Activated CD8-positive, alpha-beta memory T cell treated with anti-CD3 and anti-CD28 coated beads for 36 hours (primary cell): Measurements from ENCODE around the gene IMP3. TPM values are rescaled to one million over a fixed set of nuclear protein-coding genes. Genes with fewer than 3 reads are reported as not detected.
"Not testable (repeated sequence)": the region's sequence is repeated elsewhere in the genome, so short reads cannot be mapped to it uniquely, and the experiment has no call there.

Experiments
- CTCF ChIA-PET: fragments of 350-600 bp; sonication (Branson Sonifier 250); formaldehyde crosslinking; loops from one replicate; lab custom pipeline; 2021; ENCODE audit warnings: antibody characterized with exemption; lab: Charles Lee
- POLR2A ChIA-PET: fragments of 350-600 bp; sonication (Branson Sonifier 250); formaldehyde crosslinking; loops from one replicate; lab custom pipeline; 2021; ENCODE audit warnings: antibody characterized with exemption; lab: Charles Lee
- total RNA-seq, 2 experiments: library from RNA; stranded (reverse); gene quantifications; one replicate each; pipeline ENCODE4 v1.2.3, GENCODE V29; 2021

IMP3 gene
- 100 to 1,000 TPM; 127 to 132 TPM for total RNA-seq

GRCh38 chr15:75639709-75640482 lies at the start of gene IMP3:
Gene IMP3 (minus strand): TSS chr15:75640224. CDS start chr15:75640168, 56 bp downstream.
- POLR2A ChIA-PET, result interaction anchor here (0.7 to 4.3 kb wide), 10 partner anchors 11 to 1024 kb away, joined by 3 to 73 read pairs (median 6); partner anchors contain the start of genes MAN2C1, PTPN9, SIN3A and SNUPN
- CTCF ChIA-PET, result interaction anchor here (0.8 to 5.5 kb wide), 9 partner anchors 12 to 272 kb away, joined by 3 to 25 read pairs (median 6); partner anchors contain the start of genes MAN2C1, SNUPN and UBE2Q2

DNA sequence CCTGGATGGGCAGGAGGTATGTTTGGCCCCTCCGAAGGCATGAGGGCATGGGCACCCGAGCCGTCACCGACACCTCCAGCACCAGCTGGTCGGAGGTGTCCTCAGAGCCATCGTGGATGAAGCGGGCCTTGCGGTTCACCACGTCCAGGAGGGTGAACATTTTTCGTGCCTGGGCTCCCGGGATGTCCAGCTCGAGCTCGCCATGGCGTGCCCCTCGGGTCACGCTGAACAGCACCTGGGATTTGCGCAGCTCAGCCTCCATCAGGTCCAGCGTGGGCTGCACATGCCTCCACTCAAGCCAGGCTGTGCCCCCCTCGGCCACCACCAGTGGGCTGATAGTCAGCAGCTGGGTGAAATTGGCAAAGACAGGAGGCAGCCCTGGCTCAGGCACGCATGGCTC lies 49.4 kb upstream of the IMP3 start:
- CTCF ChIA-PET, POLR2A ChIA-PET: not testable (repeated sequence)

DNA sequence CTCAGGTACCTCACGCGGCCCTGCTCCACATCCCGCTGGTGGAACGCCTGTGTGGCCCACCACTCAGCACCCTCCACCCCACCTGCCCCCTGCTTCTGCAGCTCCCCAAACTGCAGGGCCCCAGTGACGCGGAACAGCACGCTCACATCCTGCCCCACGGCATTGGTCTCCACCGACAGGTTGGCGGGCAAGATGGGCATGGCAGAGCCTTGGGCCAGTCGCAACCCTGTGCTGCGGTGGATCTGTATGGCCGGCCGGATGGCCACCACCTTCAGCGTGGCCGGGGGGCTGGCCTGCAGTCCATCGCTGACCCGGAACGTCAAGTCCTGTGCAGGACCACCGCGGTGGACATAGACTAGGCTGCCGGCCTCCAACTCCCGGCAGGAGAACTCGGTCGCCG lies 48.8 kb upstream of the IMP3 start:
- POLR2A ChIA-PET, result no interaction called here
- CTCF ChIA-PET, result no interaction called here

- ChIA-PET CTCF (no interaction called here), POLR2A (no interaction called here)
Observed at GRCh38 chr15:75688278-75688557, 48.2 kb upstream of the IMP3 start.

DNA sequence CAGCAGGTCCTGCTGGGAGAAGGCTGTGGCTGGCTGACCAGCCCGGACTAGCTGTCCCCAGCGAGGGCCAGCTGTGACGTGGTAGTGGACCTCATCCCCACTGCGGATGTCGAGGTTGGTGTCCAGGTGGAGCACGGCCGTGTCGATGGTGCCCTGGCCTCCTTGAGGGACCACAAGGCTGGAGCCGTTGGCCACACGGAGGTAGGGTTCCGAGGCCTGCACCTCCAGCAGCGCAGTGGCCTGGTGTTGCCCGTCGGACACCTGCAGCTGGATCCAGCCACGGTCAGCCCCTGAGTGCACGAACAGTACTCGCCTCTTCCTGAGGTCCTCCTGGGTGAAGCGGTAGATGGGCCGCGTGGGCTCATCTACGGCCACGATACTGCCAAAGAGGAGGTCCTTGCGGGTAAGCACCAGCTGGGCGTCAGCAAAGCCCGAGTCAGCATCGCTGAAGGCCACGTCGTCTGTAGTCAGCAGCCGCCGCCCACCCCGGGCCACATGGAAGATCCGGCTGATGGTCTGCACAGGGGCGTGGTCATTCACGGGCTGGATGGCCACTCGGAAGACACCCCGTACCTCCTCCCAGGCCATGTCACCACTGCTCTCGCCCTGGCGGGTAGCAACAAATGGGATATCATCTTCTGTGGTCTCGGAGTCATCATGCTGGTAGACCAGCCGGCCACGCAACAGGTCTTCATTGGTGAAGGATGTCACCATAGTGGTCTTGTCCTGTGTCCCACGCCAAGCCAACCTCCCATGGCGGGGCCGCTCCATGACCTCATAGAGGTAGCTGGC lies 47.7 kb upstream of the IMP3 start:
- CTCF ChIA-PET, result no interaction called here
- POLR2A ChIA-PET, result no interaction called here

DNA sequence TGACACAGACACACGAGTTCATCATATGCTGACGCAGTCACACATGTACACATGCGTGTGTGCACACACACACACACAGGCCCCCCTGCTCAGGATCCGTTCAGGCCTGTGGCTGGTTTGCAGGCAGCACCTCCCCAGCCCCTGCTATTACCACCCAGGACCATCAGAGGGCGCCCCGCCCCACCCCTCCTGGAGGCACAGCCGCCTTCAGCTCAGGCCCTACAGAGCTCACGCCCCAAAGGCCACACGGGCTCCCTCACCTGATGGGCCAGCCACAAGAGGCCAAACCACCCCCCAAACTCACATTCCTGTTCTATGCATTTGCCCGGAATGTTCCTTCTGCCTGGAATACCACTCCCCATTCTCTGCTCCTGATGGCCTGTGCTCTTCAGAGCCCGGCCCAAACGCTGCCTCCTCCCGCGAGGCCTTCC lies 46.2 kb upstream of the IMP3 start:
- CTCF ChIA-PET, result interaction anchor here (0.9 to 1.6 kb wide), 4 partner anchors 11 to 116 kb away, joined by 3 to 4 read pairs (median 4); partner anchors contain the start of gene SNX33
- POLR2A ChIA-PET, result not testable (repeated sequence)

DNA sequence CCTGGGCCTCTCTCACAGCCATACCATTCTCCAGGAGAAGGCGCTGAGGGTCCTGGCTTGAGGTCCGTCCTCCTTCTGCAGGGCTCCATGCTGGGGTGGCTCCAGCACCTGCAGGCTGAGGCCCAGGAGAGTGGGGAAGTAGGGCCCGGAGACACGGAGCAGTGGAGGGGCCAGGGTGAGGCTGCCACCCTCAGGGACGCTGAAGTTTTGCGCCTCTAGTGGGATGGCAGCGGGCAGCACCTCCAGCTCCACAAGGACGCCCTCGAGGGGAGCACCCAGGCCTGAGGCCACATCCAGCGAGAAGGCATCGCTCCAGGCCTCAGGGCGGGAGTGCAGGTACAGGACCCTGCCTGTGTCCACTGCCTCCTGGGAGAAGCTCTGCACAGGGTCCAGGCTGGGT lies 45.2 kb upstream of the IMP3 start:
- ChIA-PET CTCF (interaction anchor here (1.2 to 1.6 kb wide), 4 partner anchors 34 to 117 kb away, joined by 3 to 4 read pairs (median 4); partner anchors contain the start of gene SNX33), POLR2A (no interaction called here)

- CTCF ChIA-PET, result interaction anchor here (0.7 to 1.6 kb wide), 4 partner anchors 44 to 176 kb away, joined by 3 to 4 read pairs (median 4); no protein-coding TSS in a partner anchor
- POLR2A ChIA-PET, result no interaction called here
Observed at GRCh38 chr15:75684648-75685047, 44.6 kb upstream of the IMP3 start.

DNA sequence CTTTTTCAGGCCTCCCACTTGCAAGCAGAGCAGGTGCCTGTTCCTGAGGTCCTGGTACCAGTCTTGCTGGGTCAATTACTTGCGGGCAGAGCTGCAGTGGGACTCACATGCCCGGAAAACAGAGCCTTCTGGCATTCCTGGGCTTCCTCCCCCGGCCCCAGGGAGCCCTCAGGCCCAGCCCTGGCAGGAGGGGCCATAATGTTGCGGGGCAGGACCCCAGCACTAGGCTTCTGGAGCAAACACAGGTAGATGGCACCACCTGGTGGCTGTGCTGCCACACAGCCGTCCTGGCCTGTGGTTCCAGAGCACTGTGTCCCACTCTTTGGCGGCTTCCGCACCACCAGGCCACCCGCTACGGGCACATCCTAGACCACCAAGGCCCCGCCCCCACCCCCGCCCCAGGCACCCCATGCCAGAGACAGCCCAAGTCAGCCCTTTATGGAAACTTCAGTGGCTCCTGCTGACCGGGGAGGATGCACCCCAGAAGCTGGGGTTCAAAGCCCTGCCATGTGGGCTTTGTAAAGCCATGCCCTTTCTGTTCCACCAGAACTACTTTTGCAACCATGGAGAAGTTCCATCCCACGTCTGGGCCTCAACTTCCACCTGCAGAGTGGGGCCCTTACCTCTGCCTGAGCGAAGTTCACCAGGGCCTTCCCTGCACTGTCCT lies 43.8 kb upstream of the IMP3 start:
- CTCF ChIA-PET, result interaction anchor here (0.6 to 1.7 kb wide), 7 partner anchors 15 to 175 kb away, joined by 3 to 4 read pairs (median 3); no protein-coding TSS in a partner anchor
- POLR2A ChIA-PET, result not testable (repeated sequence)

- ChIA-PET POLR2A (no interaction called here), CTCF (interaction anchor here (1.7 kb wide), 1 partner anchor 14 kb away, joined by 3 read pairs; no protein-coding TSS in a partner anchor)
Observed at GRCh38 chr15:75682181-75683135, 42.4 kb upstream of the IMP3 start.

- ChIA-PET POLR2A (no interaction called here), CTCF (no interaction called here)
Observed at GRCh38 chr15:75680007-75680789, 40.2 kb upstream of the IMP3 start.

- POLR2A ChIA-PET, result interaction anchor here (0.6 kb wide), 1 partner anchor 563 kb away, joined by 9 read pairs; no protein-coding TSS in a partner anchor
- CTCF ChIA-PET, result not testable (repeated sequence)
Observed at GRCh38 chr15:75678324-75678690, 38.3 kb upstream of the IMP3 start.

DNA sequence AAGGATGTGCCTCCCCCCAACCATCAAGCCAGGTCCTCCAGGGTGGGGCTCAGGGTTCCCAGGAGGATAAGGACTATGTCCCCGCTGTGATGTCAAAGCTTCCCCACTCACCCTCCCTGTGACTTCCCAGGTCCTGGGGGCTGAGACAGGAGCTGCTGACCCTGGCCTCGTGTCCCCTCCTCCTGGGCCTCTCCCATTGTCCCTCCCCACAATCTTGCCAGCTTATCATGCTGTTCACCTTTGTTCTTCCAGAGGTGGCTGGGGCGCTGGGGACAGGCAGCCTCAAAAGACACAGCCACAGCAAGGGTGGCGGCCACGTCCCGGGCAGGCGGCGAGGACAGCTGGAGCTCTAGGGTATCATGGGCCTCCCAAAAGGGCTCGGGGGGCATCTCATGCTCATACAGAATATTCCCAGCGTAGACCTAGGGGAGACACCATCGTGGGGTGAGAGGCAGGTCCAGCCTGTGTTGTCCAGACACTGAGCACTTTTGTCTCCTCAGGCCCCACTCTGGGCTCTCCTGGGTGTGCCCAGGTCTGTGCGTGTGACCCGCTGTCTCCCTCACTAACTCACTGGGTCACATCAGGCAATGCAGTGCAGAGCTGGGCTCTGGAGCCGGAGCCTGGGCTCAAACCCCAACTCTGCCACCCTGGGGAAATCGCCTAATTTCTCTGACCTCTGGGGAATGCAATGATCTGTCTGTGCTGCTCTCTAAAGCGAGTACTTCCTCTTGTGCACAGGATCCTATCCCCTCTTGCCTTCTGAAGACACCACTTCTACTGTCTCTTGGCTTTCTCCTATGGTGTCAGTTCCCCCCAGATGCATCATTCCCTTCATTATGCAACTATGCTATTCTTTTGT lies 37.7 kb upstream of the IMP3 start:
- ChIA-PET CTCF (interaction anchor here (0.7 kb wide), 1 partner anchor 129 kb away, joined by 4 read pairs; no protein-coding TSS in a partner anchor), POLR2A (interaction anchor here (0.6 kb wide), 1 partner anchor 564 kb away, joined by 9 read pairs; no protein-coding TSS in a partner anchor)

DNA sequence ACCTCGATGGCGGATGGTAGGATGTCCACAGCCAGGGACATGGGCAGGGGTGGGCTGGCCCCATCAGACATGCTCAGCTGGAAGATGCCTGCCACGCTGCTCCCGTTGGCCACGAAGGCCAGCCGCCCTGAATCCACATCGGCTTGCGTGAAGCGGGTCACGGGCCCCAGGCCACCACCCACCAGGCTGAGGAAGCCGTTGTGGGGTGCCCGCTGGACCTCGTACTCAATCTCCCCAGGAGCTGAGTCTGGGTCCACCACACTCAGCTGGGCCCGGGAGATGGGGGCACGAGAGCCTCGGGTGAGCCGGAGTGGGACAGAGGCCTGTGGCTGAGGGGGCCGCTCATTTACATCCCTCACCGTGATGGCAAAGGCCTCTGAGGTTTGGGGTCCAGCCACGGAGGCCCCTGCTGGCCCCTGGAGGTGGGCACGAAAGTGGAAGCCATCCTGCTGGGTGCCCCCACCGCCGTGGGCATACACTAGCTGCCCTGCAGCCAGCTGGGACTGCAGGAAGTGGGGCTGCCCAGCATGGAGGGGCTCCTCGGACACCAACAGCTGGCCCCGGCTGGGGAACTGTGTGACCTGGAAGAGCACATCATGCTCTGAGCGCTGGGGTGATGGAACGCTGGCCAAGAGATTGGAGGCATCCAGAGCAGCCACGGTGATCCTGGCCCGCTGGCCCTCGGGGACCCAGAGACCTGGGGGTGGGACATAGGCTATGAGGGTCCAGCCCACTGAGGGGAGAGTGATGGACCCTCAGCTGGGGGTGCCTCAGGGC lies 36.9 kb upstream of the IMP3 start:
- POLR2A ChIA-PET, result no interaction called here
- CTCF ChIA-PET, result interaction anchor here (0.7 kb wide), 1 partner anchor 128 kb away, joined by 4 read pairs; no protein-coding TSS in a partner anchor

- ChIA-PET CTCF (interaction anchor here (1.3 kb wide), 1 partner anchor 10 kb away, joined by 3 read pairs; no protein-coding TSS in a partner anchor), POLR2A (no interaction called here)
Observed at GRCh38 chr15:75675579-75676404, 35.8 kb upstream of the IMP3 start.
